H7 (cell line): ENCODE measurements around the gene ZNF460. TPM values are rescaled to one million over a fixed set of nuclear protein-coding genes. Genes with fewer than 3 reads are reported as not detected.

Experiments
- DNase-seq: peaks from one replicate; pipeline ENCODE4 v3.0.0; 2012
- H3K27me3 ChIP-seq: 2 replicates; pipeline ENCODE4 v1.6.0; 2011; ENCODE audit warnings: mild to moderate bottlenecking, low read length; ENCODE audit not compliant: control insufficient read depth, insufficient read depth
- H3K36me3 ChIP-seq: replicated peaks from 2 replicates; pipeline ENCODE4 v1.5.1; 2011; ENCODE audit warnings: low read length; ENCODE audit not compliant: control insufficient read depth, insufficient read depth
- H3K4me3 ChIP-seq: 2 replicates; pipeline ENCODE4 v1.5.1; 2011; ENCODE audit warnings: low read depth, mild to moderate bottlenecking, control low read depth, low read length, moderate library complexity; ENCODE audit not compliant: insufficient read depth
- total RNA-seq: library from RNA; depleted of rRNA; stranded (reverse); fragments of >200 nt; shearing (Covaris generic); gene quantifications from 2 replicates; pipeline ENCODE4 v1.2.3, GENCODE V29; 2014

ZNF460 gene
- total RNA-seq, 1 experiment from 2014 or later: 23.7 TPM

DNA sequence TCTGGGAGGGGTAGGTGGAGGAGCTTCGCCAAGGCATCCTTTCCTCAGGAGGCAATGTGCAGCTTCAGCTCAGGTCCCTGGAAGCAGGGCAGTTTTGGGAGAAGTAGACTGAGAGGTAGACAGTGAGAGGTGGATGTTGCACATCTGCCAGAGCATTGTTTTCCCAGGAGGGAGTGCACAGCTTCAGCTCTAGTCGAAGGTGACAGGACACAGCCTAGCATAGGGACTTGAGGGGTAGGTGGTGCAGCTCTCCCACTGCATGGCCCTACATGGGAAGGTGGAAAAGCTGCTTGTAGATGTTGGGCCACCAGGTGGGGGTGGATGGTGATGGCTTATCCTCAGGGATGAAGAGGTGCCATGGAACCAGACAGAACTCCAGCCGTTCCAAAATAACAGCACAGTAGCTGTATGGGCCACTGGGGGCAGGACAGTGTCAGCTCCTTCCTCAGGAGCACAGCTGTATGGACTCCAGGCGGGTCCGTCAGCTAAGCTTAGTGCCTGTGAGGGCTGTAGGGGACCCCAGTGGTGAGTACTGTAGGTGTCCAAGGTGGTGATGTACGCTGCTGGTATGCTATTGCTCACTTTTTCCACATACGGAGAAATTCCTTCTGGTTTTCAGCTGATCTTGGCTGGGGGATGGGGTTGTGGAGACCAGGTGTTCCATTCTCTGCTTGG is 22.6 kb downstream of the ZNF460 start:
- Histone ChIP-seq H3K4me3 (no peak overlapping the region), H3K27me3 (no peaks in the 10 kb centered on the region), H3K36me3 (no peaks in the 10 kb centered on the region; the same call in 1 of the 2 replicates)
- DNase-seq: no peak

DNA sequence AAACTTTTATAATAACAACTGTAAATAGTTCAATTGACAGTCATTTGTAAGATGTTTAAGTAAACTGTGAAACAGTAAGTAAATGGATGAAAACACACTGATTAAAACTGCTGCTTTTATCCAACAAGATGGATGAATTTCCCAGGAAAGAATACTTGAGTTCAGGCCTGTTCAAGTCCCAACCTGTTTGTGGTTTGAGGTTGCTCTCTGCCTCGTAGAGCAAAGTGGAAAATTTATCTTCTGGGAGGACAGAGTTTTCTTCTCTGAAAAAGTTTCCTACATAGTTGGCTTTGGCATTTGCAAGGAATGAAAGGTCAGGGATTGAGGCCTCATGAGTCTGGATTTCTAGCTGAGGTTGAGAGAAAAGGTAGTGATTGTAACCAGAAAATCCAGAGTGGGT is 24.8 kb downstream of the ZNF460 start:
- H3K36me3 ChIP-seq: no peaks in the 10 kb centered on the region; the same call in 1 of the 2 replicates
- H3K4me3 ChIP-seq: no peak overlapping the region
- H3K27me3 ChIP-seq: no peaks in the 10 kb centered on the region
- DNase-seq: no peak

DNA sequence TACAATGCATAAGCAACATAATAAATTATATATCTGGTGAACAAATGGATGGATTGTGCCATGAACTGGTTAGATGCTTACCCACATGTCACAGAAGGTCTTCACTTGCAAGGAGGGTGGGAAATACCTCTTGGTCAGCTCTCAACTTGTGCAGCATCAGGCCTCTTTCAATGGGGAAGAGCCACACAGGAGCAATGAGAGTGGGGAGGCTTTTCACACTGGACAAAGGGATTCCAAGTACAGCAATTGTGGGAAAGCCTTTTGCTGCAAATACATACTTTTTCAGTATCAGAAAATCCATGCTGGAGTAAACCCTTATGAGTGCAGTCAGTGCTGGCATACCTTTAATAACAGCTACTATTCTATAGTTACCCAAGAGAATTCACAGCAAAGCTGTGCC is 28.2 kb downstream of the ZNF460 start:
- H3K4me3 ChIP-seq: no peak overlapping the region
- H3K27me3 ChIP-seq: no peaks in the 10 kb centered on the region

DNA sequence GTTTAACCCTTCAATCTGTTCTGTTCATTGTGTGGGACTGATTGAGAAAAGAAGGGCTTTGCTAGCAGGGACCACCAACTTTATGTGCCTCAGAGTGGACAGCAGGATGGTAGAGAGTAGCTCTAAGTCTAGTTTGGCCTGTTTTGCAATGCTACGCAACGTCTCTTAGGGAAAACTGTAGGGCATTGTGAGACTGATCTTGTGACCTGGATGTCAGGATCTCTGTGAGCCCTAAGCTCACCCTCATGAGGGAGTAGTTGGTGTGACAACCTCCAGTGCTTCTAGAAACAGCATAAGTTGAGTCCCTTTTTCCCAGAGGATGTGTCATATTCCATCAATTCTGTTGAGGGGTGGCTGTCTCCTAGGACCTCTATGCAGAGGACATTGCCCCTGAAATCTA is 30.5 kb downstream of the ZNF460 start:
- Histone ChIP-seq H3K4me3 (no peak overlapping the region), H3K36me3 (no peaks in the 10 kb centered on the region), H3K27me3 (no peaks in the 10 kb centered on the region)
- DNase-seq: no peak

More for the DNA sequence above, 28.2 kb downstream of the ZNF460 start:
- DNase-seq: no peak
- no peaks in the 10 kb centered on the region for H3K36me3 ChIP-seq

DNA sequence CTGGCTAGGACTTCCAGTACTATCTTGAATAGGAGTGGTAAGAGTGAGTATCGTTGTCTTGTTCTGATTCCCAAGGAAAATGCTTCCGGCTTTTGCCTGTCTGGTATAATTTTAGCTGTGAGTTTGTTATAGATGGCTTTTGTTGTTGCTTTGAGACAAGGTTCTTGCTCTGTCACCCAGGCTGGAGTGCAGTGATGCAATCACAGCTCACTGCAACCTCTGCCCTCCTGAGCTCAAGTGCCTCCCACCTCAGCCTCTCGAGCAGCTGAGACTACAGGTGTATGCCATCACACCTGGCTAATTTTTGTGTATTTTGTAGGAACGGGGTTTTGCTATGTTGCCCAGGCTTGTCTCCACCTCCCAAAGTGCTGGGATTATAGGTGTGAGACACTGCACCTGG is 33.9 kb downstream of the ZNF460 start:
- H3K36me3 ChIP-seq: no peaks in the 10 kb centered on the region
- H3K4me3 ChIP-seq: no peak overlapping the region
- no peak for DNase-seq
- H3K27me3 ChIP-seq: peaks cover 3% of the 10 kb centered on the region; the same call in 1 of the 2 replicates

DNA sequence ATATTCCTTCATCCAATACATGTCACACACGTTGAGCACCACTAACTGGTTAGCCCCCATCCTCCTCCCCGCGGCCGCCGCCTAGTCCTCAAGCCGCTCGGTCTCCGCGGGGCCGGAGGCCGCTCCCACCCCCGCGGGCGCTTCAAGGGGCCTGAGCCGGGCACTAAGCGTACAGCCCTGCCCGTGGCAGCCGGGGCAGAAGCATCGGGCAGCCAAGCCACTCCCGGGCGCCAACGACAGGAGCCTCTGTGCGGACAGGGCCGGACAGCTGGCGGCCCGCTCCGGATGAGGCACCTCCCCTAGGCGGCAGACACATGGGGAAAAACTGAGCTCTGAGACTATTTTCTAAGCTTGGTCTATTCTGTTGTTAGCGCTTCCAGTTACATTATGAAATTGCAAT is 37.2 kb downstream of the ZNF460 start:
- Histone ChIP-seq H3K4me3 (no peak overlapping the region; the same call in 1 of the 2 replicates), H3K36me3 (no peaks in the 10 kb centered on the region), H3K27me3 (peaks cover 3% of the 10 kb centered on the region; the same call in 1 of the 2 replicates)
- DNase-seq: peak; percentile 23

DNA sequence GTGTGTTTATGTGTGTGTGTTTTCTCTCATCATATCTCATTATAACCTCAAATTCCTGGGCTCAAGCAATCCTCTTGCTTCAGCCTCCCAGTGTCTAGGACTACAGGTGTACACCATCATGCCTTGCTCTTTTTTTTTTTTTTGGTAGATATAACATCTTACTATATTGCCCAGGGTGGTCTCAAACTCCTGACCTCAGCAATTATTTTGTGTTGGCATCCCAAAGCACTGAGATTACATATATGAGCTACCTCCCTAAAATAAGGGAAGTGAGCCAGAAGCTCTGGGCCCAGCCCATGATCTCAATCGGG is 39.5 kb downstream of the ZNF460 start:
- no peak for DNase-seq
- peak overlapping the region; percentile 89 for H3K4me3 ChIP-seq
- peaks cover 3% of the 10 kb centered on the region; the same call in 1 of the 2 replicates for H3K27me3 ChIP-seq
- peaks cover 4% of the 10 kb centered on the region for H3K36me3 ChIP-seq

DNA sequence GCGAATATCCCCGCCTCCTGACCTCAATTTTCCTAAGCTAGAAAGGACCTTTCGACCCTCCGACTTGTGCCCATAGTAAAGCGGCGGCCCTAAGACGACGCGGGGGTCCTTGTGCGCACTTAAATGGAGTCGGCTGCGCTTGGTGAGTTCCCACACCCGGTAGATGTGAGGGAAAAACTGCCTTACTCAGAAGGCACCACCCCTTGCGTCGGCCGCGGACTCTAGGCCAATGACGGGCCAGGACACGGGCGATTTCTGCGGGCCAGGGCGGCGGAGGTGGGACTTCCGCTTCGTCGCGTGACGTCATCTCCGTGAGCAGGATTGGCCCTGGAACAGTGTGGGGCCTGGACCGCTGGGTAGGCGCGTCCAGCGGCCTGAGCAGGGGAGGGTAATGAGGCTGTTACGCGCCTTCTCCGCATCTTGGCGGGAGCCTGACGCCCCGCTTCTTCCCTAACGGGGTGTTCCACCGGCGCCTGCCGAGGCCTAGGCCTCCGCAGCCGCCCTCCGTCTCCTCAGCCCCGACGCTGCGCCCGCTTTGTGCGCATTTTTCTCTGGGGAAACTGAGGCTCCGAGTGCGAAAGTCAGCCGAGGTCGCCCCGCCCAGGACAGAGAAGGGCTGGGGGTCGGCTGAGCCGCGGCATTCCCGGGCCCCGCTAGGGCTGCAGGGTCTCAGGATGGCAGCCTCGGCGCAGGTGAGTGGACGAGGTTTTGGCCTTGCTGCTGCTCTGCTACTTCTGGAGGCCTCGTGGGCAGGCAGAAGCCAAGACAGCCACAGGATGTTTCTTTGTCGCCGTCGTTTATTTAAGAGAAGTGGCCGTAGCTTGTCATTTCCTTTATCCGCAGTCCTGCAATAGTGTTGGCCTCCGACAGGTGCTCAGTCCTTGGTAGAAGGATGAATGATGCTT is 40.1 kb downstream of the ZNF460 start, which contains the start of gene ZNF543:
TSS of gene ZNF543 (plus strand) at position 293 of the 905 bp plus-strand sequence. CDS start at position 675, 382 bp downstream.
- DNase-seq: peak; percentile 96
- Histone ChIP-seq H3K27me3 (peaks cover 3% of the 10 kb centered on the region; the same call in 1 of the 2 replicates), H3K4me3 (peak within 1 kb of the TSS; percentile 89), H3K36me3 (peaks cover 6% of the 10 kb centered on the region)

DNA sequence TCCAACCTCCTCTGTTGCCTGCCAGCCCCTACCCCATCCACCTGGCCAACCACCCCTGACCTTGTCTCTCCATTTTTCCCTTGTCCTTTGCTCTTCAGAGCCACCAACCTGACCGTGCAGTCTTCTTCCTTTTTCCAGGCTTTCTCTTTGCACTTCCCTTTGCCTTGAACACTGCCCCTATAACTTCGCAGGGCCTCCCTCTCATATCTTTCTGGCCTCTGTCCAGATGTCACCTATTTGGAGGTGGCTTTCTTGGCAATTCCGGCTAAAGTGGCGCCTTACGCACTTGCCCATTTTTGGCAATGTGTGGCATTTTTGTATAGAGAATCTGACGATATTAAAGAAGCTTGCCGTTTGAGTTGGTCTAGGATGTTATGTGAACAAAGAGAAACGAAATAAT is 40.8 kb downstream of the ZNF460 start:
- H3K36me3 ChIP-seq: peaks cover 6% of the 10 kb centered on the region
- peaks cover 3% of the 10 kb centered on the region; the same call in 1 of the 2 replicates for H3K27me3 ChIP-seq
- H3K4me3 ChIP-seq: peak overlapping the region; percentile 89
- DNase-seq: no peak

DNA sequence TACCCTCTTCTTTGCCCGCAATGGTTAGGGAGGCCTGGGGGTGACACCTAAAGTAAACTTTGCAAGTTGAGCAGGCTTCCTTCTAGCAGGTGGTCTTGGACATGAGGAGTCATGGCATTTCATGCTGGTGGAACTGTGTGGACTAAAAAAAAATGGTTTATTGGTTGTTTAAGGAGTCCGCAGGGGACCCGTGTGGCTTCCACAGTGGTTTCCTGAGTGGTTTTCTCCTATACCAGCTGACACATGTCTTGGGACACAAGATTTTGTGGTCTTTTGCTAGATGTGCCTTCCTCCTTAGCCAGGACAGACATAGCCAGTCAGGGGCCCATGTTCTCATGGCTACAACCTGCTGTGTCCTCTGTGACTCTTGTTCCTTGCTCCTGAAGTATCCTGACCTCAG is 41.5 kb downstream of the ZNF460 start:
- Histone ChIP-seq H3K36me3 (peaks cover 8% of the 10 kb centered on the region), H3K4me3 (no peak overlapping the region), H3K27me3 (peaks cover 2% of the 10 kb centered on the region; the same call in 1 of the 2 replicates)
- no peak for DNase-seq

DNA sequence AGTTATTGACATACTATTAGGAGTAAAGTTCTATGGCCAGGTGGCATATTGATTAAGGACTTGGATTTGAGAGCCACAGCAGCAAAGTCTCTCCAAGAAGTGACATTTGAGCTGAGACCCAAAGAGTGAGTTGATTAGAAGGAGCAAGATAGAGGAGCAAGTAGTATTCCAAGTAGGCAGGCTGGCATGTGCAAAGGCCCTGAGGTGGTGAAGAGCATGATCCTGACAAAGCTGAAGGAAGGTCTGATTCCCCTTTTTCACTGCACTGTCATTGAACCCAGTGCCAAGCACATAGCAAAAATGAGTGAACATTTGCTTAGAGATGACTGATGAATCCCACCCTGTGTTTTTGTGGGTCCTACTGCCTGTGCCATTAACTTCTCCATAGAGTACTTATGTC is 44.7 kb downstream of the ZNF460 start:
- Histone ChIP-seq H3K36me3 (peaks cover 24% of the 10 kb centered on the region), H3K4me3 (no peak overlapping the region), H3K27me3 (no peaks in the 10 kb centered on the region)
- no peak for DNase-seq

DNA sequence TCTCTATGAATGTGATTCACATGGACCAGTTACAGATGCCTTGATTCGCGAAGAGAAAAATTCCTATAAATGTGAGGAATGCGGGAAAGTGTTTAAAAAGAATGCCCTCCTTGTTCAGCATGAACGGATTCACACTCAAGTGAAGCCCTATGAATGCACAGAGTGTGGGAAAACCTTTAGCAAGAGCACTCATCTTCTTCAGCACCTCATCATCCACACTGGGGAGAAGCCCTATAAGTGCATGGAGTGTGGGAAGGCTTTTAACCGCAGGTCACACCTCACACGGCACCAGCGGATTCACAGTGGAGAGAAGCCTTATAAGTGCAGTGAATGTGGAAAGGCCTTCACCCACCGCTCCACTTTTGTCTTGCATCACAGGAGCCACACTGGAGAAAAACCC is 47.7 kb downstream of the ZNF460 start:
- no peak for DNase-seq
- no peak overlapping the region for H3K4me3 ChIP-seq
- H3K27me3 ChIP-seq: no peaks in the 10 kb centered on the region
- H3K36me3 ChIP-seq: peaks cover 24% of the 10 kb centered on the region

DNA sequence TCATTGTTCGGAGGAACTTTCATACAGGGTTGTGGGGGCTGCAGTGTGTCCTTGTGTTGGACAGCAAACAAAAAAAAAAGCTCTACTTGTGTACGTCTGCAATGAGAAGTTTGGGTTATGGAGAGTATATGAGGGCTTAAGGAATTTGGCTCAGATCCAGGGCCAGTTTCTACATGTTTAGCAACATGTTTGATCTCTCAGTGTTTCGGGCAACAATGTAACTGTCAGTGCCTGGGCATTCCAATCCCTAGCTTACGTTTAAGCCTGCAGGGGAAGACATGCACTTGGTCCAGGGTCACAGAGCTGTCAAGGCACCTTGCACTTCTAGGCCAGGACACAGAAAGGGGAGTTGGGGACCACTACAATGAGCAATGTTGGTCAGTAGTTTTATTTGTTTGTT is 53.9 kb downstream of the ZNF460 start:
- H3K4me3 ChIP-seq: no peak overlapping the region
- no peak for DNase-seq
- no peaks in the 10 kb centered on the region for H3K36me3 ChIP-seq
- H3K27me3 ChIP-seq: no peaks in the 10 kb centered on the region

DNA sequence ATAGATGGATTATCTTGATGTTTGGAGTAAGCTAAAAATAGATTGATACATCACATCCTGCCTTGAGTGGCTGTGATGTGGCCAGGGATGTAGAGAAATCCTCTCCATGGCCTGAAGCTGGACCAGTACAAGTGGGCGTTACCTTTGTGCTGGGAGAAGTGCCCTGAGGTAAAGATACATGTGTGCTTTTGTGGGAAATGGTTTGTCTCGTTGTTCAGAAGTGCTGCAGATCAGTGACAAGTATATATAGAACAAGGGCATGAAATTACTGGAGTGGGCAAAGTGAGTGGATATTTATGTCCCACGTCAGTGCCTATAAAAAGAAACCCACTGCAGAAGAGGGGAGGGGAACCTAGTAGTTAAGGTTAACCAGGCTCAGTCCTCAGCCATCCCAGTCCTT is 58.6 kb downstream of the ZNF460 start:
- DNase-seq: no peak
- H3K36me3 ChIP-seq: no peaks in the 10 kb centered on the region
- H3K27me3 ChIP-seq: no peaks in the 10 kb centered on the region; the same call in 1 of the 2 replicates
- H3K4me3 ChIP-seq: no peak overlapping the region

DNA sequence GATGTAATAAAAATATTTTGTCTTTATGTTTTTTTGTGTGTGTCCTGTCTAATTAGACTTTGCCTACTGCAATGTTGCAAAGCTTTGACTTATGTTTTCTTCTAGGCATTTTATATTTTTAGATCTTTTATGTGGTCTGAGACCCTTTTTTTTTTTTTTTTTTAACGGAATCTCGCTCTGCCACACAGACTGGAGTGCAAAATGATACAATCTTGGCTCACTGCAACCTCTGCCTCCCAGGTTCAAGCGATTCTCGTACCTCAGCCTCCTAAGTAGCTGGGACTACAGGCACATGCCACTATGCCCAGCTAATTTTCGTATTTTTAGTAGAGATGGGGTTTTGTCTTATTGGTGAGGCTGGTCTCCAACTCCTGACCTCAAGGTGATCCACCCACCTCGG is 62.3 kb downstream of the ZNF460 start:
- no peak overlapping the region for H3K4me3 ChIP-seq
- DNase-seq: no peak
- H3K36me3 ChIP-seq: no peaks in the 10 kb centered on the region
- H3K27me3 ChIP-seq: no peaks in the 10 kb centered on the region; the same call in 1 of the 2 replicates
